HG03025 (cell line): ENCODE data around the gene CRPPA.

Experiments
- ATAC-seq: cut with Tn5 transposase; IDR thresholded peaks from one replicate; pipeline ENCODE4 v1.9.1; 2021; ENCODE audit warnings: mild to moderate bottlenecking, moderate library complexity; ENCODE audit not compliant: unreplicated experiment, low FRiP score

CRPPA gene

DNA sequence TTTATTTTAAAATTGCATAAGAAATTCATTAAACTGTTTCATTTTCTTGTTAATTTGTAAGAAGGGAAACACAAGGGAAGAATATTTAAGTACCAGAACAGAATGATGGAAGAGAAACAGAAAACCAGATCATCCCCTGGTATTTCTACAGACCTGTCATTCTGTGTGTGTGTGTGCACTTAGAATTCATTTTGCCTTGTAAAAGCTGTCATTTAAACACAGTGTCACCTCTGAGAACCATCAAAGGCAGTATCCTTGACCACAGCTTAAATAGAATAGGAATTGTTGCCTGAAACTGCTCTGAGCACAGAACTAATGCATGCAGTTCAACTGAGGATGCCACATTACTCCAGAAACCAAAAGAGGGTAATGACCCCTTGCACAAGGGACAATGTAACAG is 6.8 kb upstream of the CRPPA start:
- ATAC-seq, result no peak

DNA sequence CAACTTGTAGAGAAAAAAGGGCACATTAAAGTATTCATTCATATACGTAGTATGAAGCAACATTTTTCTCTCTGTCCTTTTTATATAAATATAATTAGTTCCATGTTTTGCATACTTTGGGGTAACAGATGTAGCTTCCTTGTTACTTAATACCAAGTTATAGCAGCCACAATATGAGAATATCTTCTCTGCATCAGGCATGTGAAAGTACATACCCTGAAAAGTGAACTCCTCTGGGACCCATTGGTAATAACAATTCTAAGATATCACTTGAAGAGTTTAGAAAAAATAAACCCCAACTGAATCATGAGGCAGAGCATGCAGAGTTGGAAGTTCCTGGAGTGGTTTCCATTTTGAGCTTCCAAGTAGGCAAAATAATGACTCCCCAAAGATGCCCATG is 2.4 kb upstream of the CRPPA start:
- no peak for ATAC-seq

DNA sequence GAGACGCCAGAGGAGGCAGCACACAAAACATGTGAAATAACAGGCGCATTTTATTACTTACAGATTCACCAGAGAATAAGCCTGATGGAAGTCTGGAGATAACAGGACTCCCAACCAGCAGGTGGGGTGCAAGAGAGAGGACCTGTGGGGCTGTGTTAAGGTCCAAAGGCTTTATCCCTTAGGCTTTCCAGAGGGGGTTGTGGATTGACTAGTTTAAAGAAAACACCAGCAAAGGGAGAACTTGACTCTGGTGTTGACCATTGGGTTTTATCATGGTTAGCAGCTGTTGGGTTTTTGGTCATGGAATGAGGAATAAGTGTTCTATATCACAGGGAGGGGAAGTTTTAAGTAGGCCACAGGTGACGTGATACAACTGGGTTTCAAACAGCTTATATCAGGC is 1.6 kb upstream of the CRPPA start:
- no peak for ATAC-seq

DNA sequence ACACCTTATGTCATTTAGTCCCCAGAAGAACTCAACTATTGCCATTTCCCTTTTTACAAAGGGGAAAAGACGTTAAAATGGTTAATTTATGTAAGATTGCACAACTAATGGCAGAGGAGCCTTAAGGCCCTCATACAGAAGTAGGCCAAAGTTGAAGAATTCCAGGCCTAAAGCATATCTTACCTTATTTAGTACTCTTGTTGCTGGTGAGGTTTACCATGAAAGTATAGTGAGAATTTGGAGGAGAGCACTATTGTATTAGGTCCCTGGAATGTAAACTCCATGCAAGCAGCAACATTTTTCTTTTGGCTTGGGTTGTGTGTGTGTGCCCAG is 731 bp upstream of the CRPPA start:
- ATAC-seq, result no peak

DNA sequence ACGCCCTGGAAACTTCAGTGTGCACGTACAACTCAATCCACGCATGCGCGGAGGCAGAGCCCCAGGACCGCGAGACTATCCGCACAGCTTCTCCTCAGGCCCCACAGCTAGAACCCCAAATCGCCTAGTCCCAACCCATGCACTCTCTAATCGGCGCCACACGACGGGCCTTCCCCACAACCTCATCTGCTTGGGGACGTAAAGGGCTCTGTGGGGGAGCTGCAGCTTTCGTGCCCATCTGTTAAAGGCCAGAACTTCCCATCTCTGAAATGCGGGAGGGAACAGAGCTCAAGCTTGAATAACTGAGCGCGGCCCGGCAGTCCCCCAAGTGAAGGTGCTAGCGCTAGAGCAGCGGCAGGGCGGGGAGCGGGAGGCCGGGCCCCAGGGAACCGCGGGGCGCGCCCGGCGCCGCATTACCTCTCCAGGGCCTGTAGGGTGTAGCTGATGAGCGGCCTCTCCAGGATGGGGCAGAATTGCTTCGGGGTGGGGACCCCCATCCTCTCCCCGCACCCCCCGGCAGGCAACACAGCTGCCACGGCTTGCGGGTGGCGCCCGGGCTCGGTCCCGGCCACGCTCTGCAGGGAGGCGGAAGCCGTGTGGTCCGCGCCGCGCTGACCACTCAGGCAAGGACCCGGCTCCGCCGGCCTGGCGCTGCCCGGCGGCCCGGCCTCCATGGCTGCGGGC is 547 bp downstream of the CRPPA start:
- peak; percentile 79 for ATAC-seq

DNA sequence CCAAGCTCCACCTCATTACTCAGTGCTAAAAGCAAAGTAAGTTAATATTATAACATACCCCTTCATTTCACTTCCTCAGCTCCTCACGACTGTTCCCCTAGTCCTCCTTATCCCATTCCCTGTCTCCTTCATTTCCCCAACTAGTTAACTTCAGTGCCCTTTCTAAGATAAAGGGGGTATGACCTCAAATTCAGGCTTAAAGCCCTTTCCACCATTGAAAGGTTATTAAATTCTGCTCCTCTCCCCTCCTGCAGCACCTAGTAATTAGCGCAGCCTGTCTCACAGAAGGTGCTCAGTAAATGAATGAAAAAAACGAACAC is 1.0 kb downstream of the CRPPA start:
- no peak for ATAC-seq

DNA sequence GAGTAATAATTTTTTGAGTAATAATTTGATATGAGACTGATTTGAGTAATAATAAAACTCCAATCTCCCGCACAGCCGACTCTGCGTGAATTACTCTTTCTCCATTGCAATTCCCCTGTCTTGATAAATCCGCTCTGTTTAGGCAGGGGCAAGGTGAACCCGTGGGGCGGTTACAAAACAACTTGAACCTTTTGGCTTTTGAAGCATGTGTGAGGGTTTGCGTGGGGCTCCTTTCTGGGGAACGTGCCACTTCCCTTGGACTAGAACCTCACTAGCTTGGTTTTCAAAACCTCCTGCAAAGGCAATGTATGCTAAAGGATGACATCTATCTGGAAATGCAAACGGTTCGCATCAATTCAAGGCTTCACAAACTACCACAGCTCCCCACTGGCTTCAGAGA is 1.5 kb downstream of the CRPPA start:
- no peak for ATAC-seq

DNA sequence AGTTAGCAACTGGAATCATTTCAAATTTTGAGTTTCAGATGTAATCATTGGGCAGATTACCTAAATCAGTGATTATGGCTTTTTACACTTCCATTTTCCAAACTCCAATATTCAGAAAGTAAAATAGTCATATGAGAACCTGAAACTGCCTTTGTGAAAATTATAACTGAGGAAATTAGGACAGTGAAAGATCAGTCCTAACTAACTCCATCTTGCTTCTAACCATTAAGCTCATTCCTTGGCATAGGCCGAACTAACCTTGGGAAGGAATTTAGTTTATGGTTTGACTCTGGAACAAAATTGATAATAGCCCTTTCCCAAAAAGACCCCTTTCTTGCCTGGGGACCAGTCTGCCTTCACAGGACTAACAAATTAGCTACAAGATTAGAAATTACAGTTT is 2.2 kb downstream of the CRPPA start:
- no peak for ATAC-seq

DNA sequence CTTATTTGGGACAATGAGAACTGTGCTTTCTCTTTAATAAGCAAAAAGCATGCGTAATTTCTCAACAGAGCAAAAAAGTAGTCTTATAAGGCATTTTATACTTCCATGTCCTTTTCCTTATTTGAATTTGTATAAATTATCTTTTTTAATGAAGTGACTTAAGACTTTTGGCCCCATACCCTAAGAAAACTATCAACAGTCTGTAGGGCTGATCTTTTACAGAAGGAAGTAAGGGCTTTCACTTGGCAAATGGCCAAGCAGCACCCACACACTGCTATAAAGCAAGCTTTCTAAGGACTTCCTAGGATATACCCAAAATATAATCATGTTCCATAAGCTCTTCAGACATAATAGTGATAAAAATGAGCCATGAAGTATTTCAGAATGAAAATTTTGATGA is 3.4 kb downstream of the CRPPA start:
- no peak for ATAC-seq

DNA sequence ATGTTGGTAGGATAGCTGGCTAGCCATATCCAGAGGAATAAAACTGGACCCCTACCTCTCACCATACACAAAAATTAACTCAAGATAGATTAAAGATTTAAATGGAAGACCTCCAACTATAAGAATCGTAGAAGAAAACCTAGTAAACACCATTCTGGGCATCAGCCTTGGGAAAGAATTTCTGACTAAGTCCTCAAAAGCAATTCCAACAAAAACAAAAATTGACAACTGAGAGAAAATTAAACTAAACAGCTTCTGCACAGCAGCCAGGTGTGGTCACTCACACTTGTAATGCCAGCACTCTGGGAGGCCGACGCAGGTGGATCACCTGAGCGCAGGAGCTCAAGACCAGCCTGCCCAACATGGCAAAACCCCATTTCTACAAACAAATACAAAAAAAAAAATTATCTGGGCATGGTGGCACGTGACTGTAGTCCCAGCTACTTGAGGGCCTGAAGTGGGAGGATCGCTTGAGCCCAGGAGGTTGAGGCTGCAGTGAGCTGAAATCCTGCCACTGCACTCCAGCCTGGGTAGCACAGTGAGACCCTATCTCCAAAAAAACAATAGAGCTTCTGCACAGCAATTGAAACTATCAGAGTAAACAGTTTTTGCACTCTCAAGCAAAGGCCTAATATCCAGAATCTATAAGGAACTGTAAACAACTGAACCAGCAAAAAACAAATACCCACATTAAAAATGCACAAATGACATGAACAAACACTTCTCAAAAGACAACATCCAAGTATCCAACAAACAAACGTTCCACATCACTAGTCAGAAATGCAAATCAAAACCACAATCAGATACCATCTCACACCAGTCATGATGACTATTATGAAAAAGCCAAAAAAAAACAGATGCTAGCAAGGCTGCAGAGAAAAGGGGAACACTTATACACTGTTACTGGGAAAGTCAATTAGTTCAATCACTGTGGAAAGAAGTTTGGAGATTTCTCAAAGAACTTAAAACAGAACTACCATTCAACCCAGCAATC is 4.8 kb downstream of the CRPPA start:
- ATAC-seq, result no peak

DNA sequence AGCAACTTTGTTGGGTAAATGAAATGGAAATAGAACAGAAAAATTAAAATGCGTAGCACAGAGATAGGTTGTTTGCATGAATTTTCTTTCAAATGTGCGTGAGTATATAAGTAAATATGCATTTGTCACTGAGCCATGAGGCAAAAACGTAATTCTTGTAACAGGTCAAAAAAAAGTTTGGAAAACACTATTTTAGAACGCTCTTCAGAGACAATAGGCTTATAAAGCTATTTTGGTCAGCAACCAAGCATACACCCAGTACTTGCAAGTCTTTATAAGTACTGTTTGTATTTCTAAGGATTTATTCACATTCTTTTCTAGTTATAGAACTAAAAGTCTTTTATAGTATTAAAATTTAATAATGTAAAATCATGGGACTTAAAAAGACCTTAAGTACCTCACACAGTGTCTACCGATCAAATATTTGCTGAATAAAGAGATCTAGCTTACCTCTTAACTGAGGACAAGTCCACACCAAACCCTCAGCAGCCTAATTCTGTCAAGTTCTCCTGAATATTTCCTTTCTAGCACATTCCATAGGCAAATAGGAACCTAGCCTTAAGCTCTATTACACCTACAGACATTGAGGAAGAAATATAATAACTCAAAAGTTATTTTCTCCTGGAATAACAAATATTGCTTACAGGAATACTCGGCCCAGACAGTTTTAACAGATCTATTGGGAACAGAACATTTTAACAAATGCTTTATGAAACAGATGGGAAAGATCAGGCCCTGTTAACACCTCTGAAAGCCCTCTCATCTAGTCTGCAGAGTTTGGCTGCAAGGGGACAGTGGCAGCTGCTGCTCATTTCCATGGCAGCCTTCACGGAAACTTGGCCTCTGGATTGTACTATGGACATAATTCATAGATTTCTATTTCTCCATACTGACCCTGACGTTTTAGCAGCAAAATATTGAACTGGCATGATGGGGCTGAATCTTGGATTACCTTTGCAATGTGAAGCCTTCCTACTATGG is 8.8 kb downstream of the CRPPA start:
- no peak for ATAC-seq

DNA sequence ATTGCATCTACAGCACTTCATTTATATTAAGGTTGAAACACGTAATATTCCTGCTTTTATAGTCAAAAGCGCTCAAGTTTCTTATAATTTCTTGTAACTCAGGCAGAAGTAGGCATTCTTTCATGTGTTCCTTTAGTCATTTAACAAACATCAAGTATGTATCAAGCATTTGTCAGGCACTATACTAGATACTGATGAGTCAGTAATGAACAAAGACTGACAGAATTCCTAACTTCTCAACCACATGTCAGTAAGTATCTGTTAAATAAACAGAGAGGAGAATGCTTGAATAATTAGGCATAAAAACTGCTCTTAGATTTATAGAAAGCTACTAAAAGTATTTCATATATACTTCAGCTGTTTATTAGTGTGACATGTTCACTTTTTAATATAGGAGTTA is 9.9 kb downstream of the CRPPA start:
- no peak for ATAC-seq

DNA sequence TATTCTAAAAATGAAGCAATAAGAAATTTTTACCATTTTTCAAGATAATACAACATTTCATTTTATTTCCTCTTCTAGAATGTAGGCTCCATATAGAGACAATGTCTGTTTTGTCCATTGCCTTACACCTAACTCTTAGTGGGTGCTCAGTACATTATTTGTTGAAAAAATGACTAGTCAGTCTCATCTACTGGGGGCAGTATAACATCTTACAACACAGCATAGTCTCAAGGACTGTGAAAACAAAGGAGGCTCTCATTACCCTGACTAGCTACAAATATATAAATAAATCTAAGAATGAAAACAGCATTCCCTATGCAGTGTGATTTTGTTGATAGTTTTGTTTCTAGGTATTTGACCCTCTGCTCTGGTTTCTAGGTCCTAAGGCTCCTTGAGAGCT is 11.6 kb downstream of the CRPPA start:
- no peak for ATAC-seq

DNA sequence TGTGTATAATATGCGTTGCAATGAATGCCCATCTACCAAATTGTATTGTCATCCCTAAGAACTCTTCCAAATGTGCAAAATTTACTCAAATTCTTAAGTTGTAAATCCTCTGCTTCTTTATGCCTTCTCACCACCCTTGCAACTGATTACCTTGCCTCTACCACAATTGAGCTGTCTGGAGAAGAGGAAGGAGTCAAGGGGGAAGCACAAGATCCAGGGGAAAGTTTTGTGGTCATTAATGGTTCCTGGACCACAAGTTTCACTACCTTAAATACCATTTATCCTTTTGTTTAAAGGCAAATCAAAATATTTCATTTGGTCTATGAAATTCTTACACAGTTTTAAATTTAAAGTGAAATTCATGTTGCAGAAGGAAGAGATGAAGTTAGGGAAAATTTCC is 16.7 kb downstream of the CRPPA start:
- no peak for ATAC-seq

DNA sequence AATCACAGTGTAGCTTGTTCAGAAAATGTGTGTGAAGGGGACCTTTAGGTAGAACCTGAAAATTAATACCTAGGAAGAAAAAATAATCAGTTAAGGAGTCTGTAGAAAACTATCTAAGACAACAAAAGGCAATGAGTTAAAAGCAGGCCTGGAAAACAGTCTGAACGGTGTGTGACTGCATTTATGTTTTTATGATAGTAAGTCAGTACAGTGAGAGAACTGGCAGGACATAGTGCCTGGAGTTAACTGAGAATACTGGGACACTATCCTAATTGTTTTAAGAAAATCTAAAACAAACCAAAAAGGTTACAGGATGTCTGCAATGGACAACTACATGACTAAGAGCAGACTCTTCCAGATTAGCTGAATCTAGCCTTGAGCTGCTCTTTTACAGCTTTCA is 17.9 kb downstream of the CRPPA start:
- ATAC-seq, result no peak

DNA sequence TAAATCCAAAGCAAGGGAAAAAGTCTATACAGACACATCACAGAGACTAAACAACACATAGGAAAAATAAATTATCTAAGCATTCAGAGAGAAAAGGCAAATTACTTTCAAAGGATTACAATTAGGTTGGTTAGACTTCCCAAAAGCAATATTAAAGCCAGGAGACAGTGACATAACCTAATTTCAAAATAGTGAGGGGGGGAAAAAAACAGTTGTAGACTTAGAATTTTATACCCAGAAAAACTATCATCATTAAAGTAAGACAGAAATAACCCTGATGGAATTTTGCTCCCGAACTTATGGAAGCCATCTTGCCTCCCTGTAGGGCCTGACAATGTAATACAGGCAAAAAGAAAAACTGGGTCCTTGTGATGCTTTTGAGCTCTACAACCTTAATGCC is 18.4 kb downstream of the CRPPA start:
- no peak for ATAC-seq

DNA sequence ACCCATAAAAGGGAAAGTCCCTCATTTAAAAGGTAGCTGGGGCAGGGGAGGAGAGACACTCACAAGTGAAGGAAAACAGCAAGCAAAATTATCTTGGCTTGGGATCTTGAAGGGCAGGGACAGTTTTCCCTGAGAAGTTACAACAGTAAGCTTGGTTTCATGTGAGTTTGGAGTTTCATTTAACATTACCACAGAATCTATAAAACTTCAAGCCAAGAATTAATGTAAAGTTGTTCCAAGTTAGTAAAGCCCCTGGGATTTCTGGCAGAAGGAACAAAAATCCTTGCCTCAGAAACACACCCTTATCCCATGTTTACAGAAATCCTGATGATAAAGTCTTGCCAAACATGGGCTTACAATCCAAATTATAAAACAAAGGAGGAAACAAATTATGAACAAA is 19.2 kb downstream of the CRPPA start:
- no peak for ATAC-seq

DNA sequence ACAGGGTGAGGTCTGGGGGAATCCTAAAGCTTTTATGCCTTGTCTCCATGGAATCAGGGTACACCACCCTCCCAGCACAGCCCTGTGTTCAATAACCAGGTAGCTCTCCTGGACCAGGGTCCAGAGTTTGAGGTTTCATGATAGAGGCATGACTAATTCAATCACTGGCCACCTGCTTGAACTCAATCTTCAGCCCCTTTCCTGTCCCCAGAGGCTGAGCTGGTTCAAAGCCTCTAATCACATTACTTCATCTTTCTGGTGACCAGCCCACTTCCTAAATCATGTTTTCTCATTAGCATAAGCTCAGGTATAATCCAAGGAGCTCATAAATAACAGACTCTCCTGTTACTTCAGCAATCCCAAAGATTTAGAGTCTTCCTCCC is 20.5 kb downstream of the CRPPA start:
- no peak for ATAC-seq

DNA sequence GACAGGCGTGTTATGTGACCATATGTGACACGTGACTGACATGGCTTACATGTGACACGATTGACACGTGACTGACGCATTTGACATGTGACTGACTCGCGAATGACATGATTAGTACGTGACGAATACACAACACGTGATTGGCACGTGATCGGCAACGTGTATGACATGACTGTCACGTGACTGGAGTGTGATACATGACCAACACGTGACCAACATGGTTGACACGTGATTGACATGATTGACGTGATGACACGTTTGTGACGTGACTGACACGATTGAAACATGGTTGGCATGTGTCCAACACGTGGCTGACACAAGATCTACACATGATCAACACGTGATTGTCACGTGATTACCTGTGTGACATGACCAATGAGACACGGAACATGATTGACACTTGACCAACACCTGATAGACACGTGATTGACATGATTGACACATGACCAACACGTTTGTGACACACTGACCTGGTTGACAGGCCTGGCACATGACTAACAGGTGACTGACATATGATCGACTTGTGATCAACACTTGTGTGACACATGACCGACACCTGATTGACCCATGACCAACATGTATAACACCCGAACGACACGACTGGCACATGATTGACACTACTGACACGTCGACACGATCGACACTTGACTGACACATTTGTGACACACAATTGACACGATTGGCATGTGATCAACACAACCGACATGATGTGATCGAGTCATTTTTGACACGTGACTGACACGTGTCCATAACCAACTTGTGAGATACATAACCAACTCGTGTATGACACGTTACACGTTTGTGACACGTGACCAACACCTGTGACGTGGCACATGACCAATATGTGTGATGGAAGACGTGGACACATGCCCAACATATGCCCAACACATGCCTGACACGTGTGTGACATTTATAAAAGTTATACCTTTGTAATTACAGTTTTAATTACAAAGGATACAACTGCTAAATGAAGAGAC is 21.1 kb downstream of the CRPPA start:
- no peak for ATAC-seq

DNA sequence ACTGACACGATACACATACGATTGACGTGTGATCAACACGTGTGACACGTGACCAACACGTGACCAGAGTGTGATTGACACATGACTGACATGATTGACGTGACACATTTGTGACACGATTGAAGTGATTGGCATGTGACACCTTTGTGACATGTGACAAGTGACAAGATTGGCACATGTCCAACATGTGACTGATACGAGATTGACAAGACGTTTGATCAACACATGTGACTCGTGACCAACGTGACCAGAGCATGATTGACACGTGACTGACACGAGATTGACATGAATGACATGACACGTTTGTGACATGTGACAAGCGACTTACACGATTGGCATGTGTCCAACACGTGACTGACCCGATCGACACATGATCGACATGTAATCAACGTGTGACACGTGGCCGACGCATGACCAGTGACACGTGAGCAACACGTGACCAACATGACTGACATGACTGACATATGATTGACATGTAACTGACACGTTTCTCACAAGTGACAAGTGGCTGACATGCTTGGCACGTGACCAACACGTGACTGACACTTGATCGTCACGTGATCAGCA is 22.0 kb downstream of the CRPPA start:
- ATAC-seq, result no peak
